NT2/D1 (cell line): ENCODE results near the gene SCN8A.

Source experiments
- DNase-seq: peaks from one replicate; pipeline ENCODE4 v3.0.0-alpha.2; 2011; ENCODE audit warnings: low read depth, low spot score
- H3K27me3 ChIP-seq: 2 replicates; pipeline ENCODE4 v1.6.0; 2011; ENCODE audit warnings: mild to moderate bottlenecking; ENCODE audit not compliant: insufficient read length, insufficient read depth
- H3K36me3 ChIP-seq: 2 replicates; pipeline ENCODE4 v1.6.1; 2011; ENCODE audit warnings: mild to moderate bottlenecking, low read length, mixed read lengths; ENCODE audit not compliant: insufficient read depth, insufficient read length
- H3K4me1 ChIP-seq: 2 replicates; pipeline ENCODE4 v1.5.1; 2011; ENCODE audit not compliant: insufficient read depth, insufficient read length
- H3K4me3 ChIP-seq: 2 replicates; pipeline ENCODE4 v1.5.1; 2011; ENCODE audit warnings: low read depth; ENCODE audit not compliant: insufficient read length
- H3K9ac ChIP-seq: 2 replicates; pipeline ENCODE4 v1.6.0; 2011; ENCODE audit warnings: low read depth; ENCODE audit not compliant: insufficient read length
- H3K9me3 ChIP-seq: 2 replicates; pipeline ENCODE4 v1.5.1; 2011; ENCODE audit warnings: mild to moderate bottlenecking, low read length; ENCODE audit not compliant: insufficient read depth
- SUZ12 ChIP-seq: IDR thresholded peaks from 2 replicates; pipeline ENCODE4 v1.6.1; 2011; ENCODE audit not compliant: insufficient read length, insufficient read depth; ENCODE audit errors: extremely low read depth
- YY1 ChIP-seq: IDR thresholded peaks from 2 replicates; pipeline ENCODE4 v1.6.1; 2011; ENCODE audit not compliant: insufficient read length, insufficient read depth
- ZNF274 ChIP-seq: IDR thresholded peaks from 2 replicates; pipeline ENCODE4 v1.6.1; 2011; ENCODE audit warnings: mild to moderate bottlenecking, low read depth, low read length

SCN8A gene

DNA sequence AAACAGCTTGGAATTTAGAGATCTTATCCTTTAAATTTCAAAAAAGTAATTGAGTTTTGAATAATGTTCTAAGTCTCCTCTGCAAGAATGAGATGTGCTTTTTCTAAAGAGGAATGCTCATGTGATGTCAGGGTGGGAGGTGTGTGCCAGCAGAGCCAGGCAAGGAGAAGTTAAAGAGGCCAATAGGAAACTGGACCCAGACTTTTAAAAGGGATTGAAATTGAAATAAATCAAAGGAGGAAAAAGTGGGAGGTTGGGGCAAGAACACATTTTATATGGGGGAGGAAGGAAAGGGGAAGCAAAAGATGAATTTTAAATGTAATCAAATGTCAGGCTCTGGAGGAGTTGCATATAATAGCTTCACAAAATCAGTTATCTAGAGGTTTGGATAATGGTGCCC lies 131.4 kb downstream of the SCN8A start:
- H3K9ac ChIP-seq, result no peak overlapping the region
- H3K4me3 ChIP-seq, result no peak overlapping the region
- peaks cover 2% of the 10 kb centered on the region for H3K36me3 ChIP-seq
- no peaks in the 10 kb centered on the region for H3K9me3 ChIP-seq
- peaks cover 5% of the 10 kb centered on the region for H3K4me1 ChIP-seq
- DNase-seq, result no peak
- peaks cover 7% of the 10 kb centered on the region for H3K27me3 ChIP-seq
- TF ChIP-seq SUZ12 (no peak), ZNF274 (no peak), YY1 (no peak)

DNA sequence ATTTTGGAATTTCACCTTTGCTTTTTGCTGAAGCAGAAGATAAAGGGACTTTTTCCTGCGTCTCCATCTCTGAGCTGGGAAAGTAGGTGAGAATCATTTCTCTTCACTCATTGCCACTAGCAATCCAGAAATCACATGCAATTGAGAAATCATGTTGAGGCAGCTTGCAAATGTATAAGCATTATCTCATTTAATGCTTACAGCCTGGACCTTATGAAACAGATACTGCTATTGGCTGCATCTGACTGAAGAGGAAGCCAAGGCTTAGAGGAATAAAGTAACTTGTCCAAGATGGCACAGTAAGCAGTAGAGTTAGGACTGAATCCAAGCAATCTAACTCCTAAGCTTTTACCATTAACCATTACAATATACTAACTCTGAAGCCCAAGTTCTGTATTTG lies 135.1 kb downstream of the SCN8A start:
- H3K4me3 ChIP-seq, result no peak overlapping the region
- TF ChIP-seq ZNF274, result no peak
- TF ChIP-seq YY1, result no peak
- peaks cover 7% of the 10 kb centered on the region for H3K27me3 ChIP-seq
- H3K36me3 ChIP-seq, result peaks cover 2% of the 10 kb centered on the region
- peaks cover 5% of the 10 kb centered on the region for H3K4me1 ChIP-seq
- no peak for DNase-seq
- no peaks in the 10 kb centered on the region for H3K9me3 ChIP-seq
- H3K9ac ChIP-seq, result no peak overlapping the region

DNA sequence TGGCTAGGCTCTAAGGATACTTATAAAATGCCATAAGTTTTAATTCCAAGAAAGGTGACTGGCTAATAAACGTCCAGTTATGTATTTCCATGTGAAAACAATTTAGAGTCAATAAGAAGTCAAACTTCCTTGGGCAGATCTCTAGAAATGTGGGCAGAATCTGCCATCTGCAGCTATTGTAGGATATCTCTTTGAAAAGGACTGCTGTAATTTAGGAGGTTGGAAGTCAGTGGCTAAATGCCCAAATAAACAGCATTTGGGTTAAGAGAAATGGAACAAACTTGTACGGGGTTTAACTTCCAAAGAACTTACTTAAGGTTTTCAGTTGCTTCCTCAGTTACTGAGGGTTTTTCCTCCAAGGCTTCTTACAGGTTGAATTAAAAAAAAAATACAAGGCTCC lies 135.9 kb downstream of the SCN8A start:
- Histone ChIP-seq H3K9me3 (no peaks in the 10 kb centered on the region), H3K4me1 (no peaks in the 10 kb centered on the region), H3K27me3 (peaks cover 3% of the 10 kb centered on the region), H3K9ac (no peak overlapping the region), H3K4me3 (no peak overlapping the region), H3K36me3 (peaks cover 2% of the 10 kb centered on the region)
- no peak for TF ChIP-seq ZNF274
- no peak for TF ChIP-seq YY1
- TF ChIP-seq SUZ12, result no peak
- no peak for DNase-seq

DNA sequence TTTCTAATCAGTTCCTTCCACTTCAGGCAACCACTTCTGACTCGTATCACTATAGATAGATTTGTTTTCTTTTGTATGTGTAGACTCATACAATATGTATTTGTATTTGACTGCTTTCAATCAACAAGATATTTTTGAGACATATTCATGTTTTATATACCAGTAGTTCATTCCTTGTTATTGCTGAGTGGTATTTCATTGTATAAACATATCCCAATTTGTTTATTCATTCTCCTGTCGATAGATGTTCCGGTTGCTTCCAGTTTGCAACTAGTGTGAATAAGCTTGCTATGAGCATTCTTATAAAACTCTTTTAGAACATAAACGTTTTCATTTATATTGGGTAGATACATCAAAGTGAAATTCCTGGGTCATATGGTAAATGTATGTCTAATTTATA lies 138.3 kb downstream of the SCN8A start:
- TF ChIP-seq ZNF274, result no peak
- TF ChIP-seq SUZ12, result no peak
- TF ChIP-seq YY1, result no peak
- Histone ChIP-seq H3K4me1 (no peaks in the 10 kb centered on the region), H3K36me3 (peaks cover 2% of the 10 kb centered on the region), H3K27me3 (no peaks in the 10 kb centered on the region), H3K4me3 (no peak overlapping the region), H3K9ac (no peak overlapping the region), H3K9me3 (peaks cover 16% of the 10 kb centered on the region; the same call in 1 of the 2 replicates)
- DNase-seq, result no peak

DNA sequence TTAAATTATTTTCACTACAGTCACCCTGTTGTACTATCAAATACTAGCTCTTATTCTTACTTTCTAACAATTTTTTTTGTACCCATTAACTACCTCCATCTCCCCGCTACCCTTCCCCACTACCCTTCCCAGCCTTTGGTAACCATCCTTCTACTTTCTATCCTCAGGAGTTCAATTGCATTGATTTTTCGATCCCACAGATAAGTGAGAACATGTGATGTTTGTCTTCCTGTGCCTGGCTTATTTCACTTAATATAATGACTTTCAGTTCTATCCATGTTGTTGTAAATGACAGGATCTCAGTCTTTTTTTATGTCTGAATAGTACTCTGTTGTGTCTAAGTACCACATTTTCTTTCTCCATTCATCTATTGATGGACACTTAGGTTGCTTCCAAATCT lies 139.7 kb downstream of the SCN8A start:
- no peaks in the 10 kb centered on the region for H3K27me3 ChIP-seq
- H3K9me3 ChIP-seq, result peaks cover 20% of the 10 kb centered on the region; the same call in 1 of the 2 replicates
- H3K4me1 ChIP-seq, result no peaks in the 10 kb centered on the region
- no peak for DNase-seq
- no peak overlapping the region for H3K4me3 ChIP-seq
- H3K9ac ChIP-seq, result no peak overlapping the region
- TF ChIP-seq SUZ12 (no peak), ZNF274 (no peak), YY1 (no peak)
- H3K36me3 ChIP-seq, result peaks cover 2% of the 10 kb centered on the region

DNA sequence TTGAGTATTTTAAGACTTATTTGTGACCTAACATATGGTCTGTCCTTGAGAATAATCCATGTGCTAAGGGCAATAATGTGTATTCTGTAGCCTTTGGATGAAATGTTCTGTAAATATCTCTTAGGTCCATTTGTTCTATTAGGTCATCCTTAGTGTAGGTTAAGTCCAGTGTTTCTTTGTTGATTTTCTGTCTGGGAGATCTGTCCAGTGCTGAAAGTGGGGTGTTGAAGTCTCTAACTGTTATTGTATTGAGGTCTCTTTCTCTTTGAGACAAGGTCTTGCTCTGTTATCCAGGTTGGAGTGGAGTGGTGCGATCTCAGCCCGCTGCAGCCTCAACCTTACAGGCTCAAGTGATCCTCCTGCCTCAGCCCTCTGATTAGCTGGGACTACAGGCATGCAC lies 149.5 kb downstream of the SCN8A start:
- no peaks in the 10 kb centered on the region for H3K27me3 ChIP-seq
- no peak overlapping the region for H3K9ac ChIP-seq
- TF ChIP-seq YY1 (no peak), ZNF274 (no peak), SUZ12 (no peak)
- no peak overlapping the region for H3K4me3 ChIP-seq
- no peaks in the 10 kb centered on the region for H3K4me1 ChIP-seq
- H3K36me3 ChIP-seq, result no peaks in the 10 kb centered on the region
- no peak for DNase-seq
- 0 out of 2 replicates have a peak, but pooled peaks cover 15% of the 10 kb centered on the region for H3K9me3 ChIP-seq

DNA sequence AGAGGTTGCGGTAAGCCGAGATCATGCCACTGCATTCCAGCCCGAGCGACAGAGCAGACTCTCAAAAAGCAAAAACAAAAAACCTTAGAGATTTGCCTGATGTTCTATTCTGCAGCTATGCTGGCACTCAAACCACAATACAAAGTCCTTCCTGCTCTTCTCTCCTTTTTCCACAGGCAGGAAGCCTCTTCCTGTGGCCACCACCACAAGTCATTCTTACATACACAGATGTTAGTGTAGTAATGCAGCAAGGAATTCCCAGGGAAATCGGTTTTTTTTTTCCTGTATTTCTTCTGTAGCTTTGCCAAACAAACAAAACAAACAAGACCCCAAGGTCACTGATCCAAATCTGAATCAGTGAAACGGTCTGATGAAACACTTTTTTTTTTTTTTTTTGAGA lies 153.2 kb downstream of the SCN8A start:
- TF ChIP-seq YY1 (no peak), SUZ12 (no peak), ZNF274 (no peak)
- Histone ChIP-seq H3K9ac (no peak overlapping the region), H3K4me3 (no peak overlapping the region), H3K36me3 (peaks cover 8% of the 10 kb centered on the region), H3K9me3 (0 out of 2 replicates have a peak, but pooled peaks cover 15% of the 10 kb centered on the region), H3K4me1 (no peaks in the 10 kb centered on the region), H3K27me3 (no peaks in the 10 kb centered on the region)
- no peak for DNase-seq

DNA sequence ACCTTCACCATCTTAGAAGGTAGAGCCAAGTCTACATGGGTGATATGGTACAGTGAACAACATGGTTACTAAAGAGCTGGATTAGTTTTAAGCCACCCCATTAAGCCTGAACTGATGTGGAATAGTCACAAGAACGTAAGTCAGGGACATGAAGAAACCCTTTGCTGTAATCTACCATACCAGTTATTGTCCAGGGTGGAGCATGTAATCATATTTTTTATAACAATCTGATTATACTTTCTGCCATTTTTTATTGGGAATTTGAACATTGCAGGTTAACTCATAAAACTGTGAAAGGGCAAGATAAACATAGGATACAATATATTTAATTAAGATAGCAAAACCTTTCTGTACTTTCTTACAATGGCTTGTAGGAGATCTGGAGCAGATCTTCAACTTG lies 153.9 kb downstream of the SCN8A start:
- no peak overlapping the region for H3K4me3 ChIP-seq
- TF ChIP-seq YY1 (no peak), ZNF274 (no peak), SUZ12 (no peak)
- H3K9ac ChIP-seq, result no peak overlapping the region
- H3K27me3 ChIP-seq, result no peaks in the 10 kb centered on the region
- 0 out of 2 replicates have a peak, but pooled peaks cover 15% of the 10 kb centered on the region for H3K9me3 ChIP-seq
- no peaks in the 10 kb centered on the region for H3K4me1 ChIP-seq
- H3K36me3 ChIP-seq, result peaks cover 8% of the 10 kb centered on the region
- DNase-seq, result no peak
